ENCODE measurements around the gene KCNC1.

KCNC1 gene

DNA sequence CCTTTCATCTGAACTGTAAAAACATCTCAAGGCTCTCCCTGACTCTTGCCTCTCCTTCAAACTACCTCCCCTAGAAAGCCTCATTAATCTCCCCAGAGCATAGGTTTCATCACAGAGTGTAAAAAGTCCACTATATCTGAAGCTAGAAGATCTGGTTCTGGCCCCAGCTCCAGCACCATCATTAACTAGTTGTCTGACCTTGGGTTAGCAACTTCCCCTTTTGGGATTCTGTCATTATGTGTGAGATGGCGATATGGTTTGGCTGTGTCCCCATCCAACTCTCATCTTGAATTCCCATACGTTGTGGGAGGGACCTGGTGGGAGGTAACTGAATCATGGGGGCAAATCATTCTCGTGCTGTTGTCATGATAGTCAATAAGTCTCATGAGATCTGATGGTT lies 97.3 kb downstream of the KCNC1 start:
- no peak for FAIRE-seq
